NCI-H2029 treated with DMSO at 0.1 percent for 48 hours (cell line): ENCODE results near the gene FCRL4.

ENCODE experiments used
- DNase-seq: peaks from one replicate; lab custom pipeline; 2025; lab: John Stamatoyannopoulos, UW

FCRL4 gene

DNA sequence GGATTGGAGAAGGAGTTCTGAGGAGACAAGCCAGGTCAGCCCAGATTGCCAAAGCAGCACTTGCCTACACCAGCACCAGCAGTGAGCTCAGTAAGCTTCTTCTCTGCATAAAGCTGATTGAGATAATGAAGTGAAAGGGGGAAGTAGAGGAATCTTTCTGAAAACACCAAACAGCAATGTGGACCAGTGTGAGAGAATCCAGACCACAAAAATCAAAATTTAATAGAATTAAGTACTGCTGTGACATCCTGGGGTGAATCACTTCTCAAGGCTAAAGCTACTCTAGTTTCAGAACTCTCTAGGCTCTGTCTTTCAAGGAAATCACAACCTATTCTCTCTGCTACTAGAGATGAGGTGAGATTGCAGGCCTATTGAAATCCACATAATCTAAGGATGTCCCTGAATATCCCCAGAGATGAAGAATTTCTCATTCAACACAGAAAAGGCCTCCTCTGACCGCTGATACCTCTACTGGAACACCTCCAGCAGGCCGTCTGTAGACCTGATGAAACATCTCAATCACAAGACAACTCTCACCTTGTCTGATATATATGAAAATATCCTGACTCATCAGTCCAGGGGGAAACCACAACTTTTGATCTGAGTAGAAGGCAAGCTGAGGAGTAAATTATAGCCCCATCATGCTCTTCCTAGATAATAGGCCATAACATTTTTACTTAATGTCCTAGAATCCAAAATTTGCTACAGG lies at the start of gene FCRL4:
Gene FCRL4 (minus strand): TSS at position 127 of the 709 bp plus-strand sequence. CDS start 141 bp downstream, outside the sequence.
- DNase-seq = no peak

GRCh38 chr1:157646144-157646543 lies 48.3 kb upstream of the FCRL4 start:
- DNase-seq = no peak

DNA sequence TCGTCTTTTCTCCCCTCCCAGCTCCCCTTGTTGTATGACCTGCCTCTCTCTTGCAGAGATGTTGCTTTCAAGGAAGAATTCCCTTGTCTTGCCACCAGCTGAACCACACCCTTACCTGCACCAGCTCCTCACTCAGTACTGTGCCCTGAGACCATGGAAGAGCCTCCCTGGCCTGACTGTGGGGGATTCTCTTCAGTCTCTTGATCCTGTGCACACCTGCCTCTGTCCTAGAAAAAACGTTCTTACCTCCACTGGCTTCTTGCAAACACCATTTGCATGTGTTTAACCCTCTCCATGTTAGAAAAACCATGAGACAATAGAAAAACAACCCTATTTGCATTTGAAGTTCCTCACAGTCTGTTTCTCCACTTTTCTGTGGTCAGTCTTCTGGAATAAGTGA lies 43.3 kb upstream of the FCRL4 start:
- no peak for DNase-seq

DNA sequence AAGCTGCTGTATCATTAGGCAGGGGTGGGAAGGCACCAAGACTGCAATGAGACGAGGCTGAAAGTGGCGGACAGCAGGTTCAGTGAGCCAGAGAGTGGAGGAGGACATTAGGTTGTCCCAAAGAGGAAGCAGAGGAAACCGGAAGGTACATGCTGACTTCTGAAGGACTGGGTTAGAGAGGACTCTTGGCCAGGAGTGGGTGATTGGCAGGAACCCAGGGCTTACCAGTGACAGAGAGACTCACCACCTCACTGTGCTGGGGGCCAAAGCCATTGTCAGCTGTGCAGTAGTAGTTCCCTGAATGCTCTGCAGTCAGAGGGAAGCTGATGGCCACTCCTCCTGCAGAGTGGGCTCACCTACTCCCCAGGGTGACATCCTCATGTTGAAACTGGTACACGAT lies 41.9 kb upstream of the FCRL4 start:
- DNase-seq = peak; percentile 75

DNA sequence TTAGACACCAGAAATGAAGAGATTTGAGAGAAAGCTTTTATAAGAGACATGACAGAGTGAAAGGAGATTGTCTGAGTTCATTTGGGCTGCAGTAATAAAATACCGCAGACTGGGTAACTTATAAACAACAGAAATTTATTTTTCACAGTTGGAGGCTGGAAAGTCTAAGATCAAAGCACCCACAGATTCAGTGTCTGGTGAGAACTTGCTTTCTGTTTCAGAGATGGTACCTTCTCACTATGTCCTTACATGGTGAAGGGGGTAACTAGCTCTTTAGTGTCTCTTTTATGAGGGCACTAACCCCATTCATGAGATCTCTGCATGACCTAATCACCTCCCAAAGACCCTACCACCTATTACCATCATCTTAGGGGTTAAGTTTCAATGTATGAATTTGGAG lies 30.9 kb upstream of the FCRL4 start:
- DNase-seq = no peak

DNA sequence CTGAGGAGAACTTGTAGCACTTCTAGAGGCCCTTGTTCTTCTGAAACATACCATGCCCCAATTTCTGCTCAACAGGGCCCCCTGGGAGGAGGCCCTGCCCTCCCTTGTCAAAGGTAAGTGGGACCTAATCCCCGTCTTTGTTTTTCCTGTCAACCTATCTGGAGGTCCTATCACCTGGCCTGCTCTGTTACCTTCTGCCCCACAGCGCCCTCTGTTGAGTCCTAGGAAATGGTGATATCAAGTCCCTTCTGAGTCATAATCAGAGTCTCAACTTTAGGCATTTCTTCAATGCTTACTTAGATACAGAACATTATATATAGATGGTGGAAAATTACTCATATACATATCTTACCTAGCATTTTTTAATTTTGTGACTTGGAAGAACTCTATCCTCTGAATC lies 28.2 kb upstream of the FCRL4 start:
- no peak for DNase-seq

DNA sequence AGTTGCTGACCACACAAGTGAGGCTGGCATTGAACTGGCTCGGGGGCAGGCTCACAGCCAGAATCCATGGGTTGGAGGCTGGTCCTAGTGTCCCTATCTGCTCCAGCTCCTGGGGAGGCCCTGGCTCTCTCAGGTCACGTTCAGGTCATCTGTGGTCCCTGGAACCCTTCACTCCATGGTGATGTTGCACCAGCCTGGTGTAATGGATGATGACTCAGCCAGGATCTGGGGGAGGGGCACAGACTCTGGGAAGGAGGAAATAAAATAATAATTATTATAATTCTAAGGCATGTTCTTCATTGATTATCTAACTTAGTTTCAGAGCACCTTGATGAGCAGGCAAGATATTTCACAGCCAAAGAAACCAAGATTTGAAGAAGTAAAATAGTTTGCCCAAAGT lies 26.6 kb upstream of the FCRL4 start:
- no peak for DNase-seq

GRCh38 chr1:157622471-157622870 lies 24.6 kb upstream of the FCRL4 start:
- DNase-seq = no peak

GRCh38 chr1:157618190-157618589 lies 20.3 kb upstream of the FCRL4 start:
- no peak for DNase-seq

DNA sequence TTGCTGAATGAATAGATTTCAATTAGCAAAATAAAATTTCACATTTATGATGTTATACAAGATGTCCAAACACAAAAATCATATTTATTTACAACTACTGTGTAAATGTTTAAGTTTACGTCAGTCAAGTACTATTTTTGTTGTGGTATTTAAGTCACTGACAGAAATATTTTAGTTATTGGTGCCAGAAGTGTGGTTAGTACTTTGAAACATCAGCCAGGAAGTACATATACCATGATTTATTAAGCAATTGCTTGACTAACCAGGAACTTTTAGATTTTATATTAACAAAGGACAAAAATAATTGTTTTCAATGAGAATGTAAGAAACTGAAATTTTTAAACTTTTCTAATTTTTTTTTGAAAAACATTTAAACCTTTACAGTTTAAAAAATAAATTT lies 2.4 kb upstream of the FCRL4 start:
- DNase-seq = no peak

- DNase-seq = no peak
These were observed 1.5 kb downstream of the FCRL4 start for GRCh38 chr1:157596384-157596783.

- no peak for DNase-seq
These were observed 2.5 kb downstream of the FCRL4 start for GRCh38 chr1:157595356-157595755.

DNA sequence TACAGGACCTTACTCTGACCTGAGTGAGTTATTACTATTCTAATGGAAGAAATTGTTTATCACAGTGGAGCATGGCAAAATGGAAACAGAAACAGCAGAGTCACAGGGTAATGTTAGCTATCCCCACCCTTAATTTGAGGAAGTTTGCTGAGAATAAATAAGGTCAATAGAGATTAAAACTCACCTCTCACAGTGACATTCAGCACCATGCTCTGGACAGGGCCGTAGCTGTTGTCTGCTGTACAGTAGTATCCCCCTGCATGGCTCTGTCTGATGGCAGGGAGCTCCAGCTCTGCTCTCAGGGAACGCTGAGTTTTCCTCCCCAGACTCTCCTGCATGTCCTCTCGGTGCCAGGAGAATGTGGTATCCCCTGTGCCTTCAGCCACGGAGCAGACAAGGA lies 11.9 kb downstream of the FCRL4 start:
- no peak for DNase-seq

DNA sequence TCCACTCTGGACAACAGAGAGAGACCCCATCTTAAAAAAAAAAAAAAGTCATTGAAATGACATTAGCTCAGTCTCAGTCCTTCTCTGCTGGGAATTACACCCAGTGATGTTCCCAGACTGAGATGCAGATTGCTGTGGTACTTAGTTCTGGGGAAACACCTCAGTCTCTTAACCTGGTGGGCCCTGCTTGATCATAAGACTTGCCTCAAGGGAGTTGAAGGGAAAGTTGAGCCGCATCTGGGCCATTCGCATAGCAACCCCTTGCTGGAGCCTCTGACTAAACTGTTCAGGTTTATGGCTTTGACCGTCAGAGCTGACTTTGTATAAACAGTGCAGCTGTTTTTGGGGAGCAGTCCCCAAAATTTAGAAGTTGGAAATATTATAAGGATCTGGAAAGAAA lies 13.4 kb downstream of the FCRL4 start:
- DNase-seq = no peak

- DNase-seq = no peak
These were observed 17.1 kb downstream of the FCRL4 start for GRCh38 chr1:157580828-157581210.

GRCh38 chr1:157580179-157580827 lies 17.6 kb downstream of the FCRL4 start:
- DNase-seq = peak; percentile 81

DNA sequence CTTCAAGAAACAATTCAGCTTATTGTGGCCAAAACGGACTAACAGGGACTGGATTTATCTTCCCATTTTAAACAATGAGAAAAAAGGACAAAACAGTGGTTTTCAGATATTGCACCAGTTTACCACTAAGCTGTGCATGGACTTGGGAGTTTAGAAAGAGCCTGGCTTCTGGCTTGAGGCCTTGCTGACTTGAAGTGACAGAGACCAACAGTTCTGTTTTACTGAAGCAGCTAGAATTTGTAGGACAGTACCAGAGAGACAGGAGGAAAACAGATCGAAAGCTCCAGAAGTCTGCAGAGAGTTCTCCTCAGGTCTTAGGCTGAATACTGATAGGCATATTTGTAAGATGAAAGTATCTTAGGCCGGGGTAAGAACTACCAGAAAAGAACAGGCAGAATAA lies 20.5 kb downstream of the FCRL4 start:
- DNase-seq = no peak

DNA sequence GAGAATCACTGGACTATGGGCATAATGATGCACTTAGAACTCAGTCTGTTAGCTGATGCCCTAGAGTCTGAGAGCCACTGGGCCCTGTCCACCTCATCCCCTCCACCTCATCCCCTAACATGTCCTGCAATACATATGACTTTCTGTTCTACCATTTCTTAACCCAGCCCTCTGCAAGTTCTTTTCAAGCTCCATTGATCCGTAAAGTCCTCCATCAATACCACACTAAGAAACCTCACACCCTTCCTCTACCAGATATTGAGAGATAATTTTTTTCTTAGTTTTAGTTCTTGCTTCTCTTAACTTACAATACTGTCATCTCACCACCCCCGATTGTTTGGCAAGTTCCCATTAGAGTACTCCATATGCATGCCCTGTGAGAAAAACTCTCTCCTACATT lies 22.1 kb downstream of the FCRL4 start:
- DNase-seq = no peak

- peak; percentile 29 for DNase-seq
These were observed 23.0 kb downstream of the FCRL4 start for GRCh38 chr1:157574836-157575235.

GRCh38 chr1:157566484-157567300 lies 31.2 kb downstream of the FCRL4 start:
- DNase-seq = no peak

DNA sequence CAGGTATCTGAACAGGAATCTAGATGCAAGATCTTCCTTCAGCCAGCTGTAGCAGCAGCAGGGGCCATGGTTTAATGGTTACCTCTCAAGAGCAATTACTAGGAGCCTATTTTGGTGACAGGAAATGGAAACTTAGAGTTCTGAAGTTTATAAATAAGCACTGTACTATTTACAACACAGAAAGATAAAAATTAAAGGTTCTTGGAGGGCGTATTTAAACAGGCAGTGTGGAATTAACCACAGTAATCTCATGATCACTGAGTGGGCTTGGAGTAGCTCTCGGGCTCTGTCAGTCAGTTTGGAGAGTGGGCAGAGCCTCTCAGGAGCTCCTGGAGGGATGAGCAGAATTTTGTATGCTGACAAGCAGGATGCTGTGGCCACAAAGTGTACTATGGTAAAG lies 35.4 kb downstream of the FCRL4 start:
- DNase-seq = no peak

DNA sequence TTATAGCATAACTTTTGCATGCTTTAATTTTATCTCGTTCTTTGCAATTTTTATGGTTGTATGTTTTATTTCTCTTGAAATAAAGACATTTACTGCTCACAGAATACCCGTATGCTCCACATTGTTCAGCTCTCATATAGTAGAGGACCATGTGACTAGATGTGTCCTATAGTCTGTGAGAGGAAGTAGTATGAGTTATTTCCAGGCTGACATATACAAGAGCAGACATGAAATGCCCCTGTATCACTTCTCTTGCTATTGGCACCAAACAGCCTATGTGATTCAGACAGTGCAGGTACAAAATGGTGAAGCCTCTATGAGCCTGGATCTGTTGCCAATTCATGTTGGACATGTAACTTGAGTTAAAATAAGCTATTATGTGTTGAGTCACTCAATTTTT lies 39.8 kb downstream of the FCRL4 start:
- DNase-seq = no peak
